Measurements from ENCODE around the gene PPARD. TPM values are rescaled to one million over a fixed set of nuclear protein-coding genes. Genes with fewer than 3 reads are reported as not detected.

PPARD gene
- total and polyA plus RNA-seq, 2 donors (not counting 1 experiment from before 2014, with no cell fraction given) = 14.8 to 16.3 TPM

DNA sequence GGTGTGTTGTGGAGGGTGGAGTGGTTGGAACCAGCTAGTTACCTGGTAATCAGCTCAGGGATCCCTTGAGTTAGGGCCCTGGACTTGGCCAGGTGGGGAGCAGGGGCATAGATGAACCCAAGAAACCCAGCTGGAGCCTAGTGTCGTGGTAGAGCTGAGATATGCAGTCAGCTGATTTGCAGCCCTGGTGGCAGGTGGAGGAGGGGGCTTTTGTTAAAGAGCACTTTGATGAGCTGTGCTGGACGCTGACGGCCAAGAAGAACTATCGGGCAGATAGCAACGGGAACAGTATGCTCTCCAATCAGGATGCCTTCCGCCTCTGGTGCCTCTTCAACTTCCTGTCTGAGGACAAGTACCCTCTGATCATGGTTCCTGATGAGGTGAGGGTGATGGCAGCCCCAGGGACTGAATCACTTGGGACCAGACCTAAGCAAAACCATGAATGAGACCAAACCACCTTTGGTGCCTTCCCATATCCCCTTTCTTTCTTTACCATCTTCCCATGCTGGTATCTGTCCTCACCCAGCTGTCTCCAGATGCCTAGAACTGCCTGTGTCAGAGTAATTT, 32.0 kb upstream of the PPARD start:
- H3K27me3 ChIP-seq (ENCODE audit: control insufficient read depth, insufficient read depth, low read length) = peaks cover 2% of the 10 kb centered on the region
- H3K36me3 ChIP-seq (ENCODE audit: control insufficient read depth, insufficient read depth, low read length) = no peaks in the 10 kb centered on the region
- no peaks in the 10 kb centered on the region for H3K79me2 ChIP-seq (ENCODE audit: control insufficient read depth, insufficient read depth, low read length)
- H3K4me1 ChIP-seq (ENCODE audit: control insufficient read depth, extremely low read depth, insufficient read depth, low read length) = no peaks in the 10 kb centered on the region
- no peak overlapping the region for H3K4me2 ChIP-seq (ENCODE audit: extremely low read depth, insufficient read depth, low read length)
- H3K9ac ChIP-seq (ENCODE audit: insufficient read depth, low read length) = no peak overlapping the region
- no peak overlapping the region for H3K27ac ChIP-seq (ENCODE audit: insufficient read depth, low read length)
- no peaks in the 10 kb centered on the region for H4K20me1 ChIP-seq (ENCODE audit: control insufficient read depth, extremely low read depth, insufficient read depth, low read length)
- no peak overlapping the region for H2AFZ ChIP-seq (ENCODE audit: low read length)
- H3K9me3 ChIP-seq (ENCODE audit: control insufficient read depth, insufficient read depth, low read depth, low read length) = no peaks in the 10 kb centered on the region
- no peak for DNase-seq (ENCODE audit: low read depth in 2 of 2)
- no peak overlapping the region for H3K4me3 ChIP-seq (replicated peaks in 1 of 4; ENCODE audit: control extremely low read depth in 1 of 4, insufficient read depth in 1 of 4, low read depth in 3 of 4, low read length in 4 of 4)
- TF ChIP-seq, protein P1, sequence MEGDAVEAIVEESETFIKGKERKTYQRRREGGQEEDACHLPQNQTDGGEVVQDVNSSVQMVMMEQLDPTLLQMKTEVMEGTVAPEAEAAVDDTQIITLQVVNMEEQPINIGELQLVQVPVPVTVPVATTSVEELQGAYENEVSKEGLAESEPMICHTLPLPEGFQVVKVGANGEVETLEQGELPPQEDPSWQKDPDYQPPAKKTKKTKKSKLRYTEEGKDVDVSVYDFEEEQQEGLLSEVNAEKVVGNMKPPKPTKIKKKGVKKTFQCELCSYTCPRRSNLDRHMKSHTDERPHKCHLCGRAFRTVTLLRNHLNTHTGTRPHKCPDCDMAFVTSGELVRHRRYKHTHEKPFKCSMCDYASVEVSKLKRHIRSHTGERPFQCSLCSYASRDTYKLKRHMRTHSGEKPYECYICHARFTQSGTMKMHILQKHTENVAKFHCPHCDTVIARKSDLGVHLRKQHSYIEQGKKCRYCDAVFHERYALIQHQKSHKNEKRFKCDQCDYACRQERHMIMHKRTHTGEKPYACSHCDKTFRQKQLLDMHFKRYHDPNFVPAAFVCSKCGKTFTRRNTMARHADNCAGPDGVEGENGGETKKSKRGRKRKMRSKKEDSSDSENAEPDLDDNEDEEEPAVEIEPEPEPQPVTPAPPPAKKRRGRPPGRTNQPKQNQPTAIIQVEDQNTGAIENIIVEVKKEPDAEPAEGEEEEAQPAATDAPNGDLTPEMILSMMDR (conservative IDR thresholded peaks at IDR 0.05 in 1 of 2, IDR thresholded peaks at IDR 0.05 in 1 of 2; ENCODE audit: low read depth in 1 of 2, low read length in 2 of 2) = no peak
- no peak for TF ChIP-seq EZH2 (IDR thresholded peaks at IDR 0.05; ENCODE audit: low read length, missing control alignments)

DNA sequence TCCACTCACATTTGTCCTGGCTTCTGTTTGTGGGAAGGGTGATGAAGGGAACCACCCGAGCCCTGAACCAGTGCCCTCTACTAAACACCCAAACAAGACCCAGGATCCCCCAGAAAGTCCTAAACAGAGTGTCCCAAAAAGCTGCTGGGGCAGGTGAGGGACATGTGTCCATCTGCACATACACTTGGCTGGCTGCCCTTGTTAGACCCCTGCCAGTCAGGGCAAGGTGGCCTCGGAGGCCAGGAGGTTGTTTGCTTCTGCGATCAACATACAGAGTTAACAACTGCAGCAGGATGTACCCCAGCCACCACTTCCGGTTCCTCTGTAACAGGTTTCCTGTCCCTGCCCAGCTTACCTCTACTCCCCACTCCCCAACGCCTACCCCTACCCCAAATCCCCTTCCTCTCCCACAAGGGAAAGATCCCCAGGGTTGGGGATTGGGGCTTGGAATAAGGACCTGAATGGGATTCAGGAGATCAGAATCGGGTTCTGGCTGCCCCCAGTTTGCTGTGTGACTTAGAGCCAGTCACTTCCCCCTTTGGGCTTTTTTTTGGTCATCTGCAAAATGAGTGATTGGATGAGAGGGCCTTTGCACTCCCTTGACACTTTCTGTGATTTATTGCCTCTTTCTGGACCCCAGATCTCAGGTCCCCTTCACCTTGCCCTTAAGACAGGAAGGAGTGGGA, 30.8 kb upstream of the PPARD start:
- no peak for TF ChIP-seq EZH2 (IDR thresholded peaks at IDR 0.05; ENCODE audit: low read length, missing control alignments)
- TF ChIP-seq, protein P1 (conservative IDR thresholded peaks at IDR 0.05 in 1 of 2, IDR thresholded peaks at IDR 0.05 in 1 of 2; ENCODE audit: low read depth in 1 of 2, low read length in 2 of 2) = no peak
- Histone ChIP-seq H3K79me2 (ENCODE audit: control insufficient read depth, insufficient read depth, low read length) (no peaks in the 10 kb centered on the region), H3K27ac (ENCODE audit: insufficient read depth, low read length) (no peak overlapping the region), H4K20me1 (ENCODE audit: control insufficient read depth, extremely low read depth, insufficient read depth, low read length) (no peaks in the 10 kb centered on the region), H3K4me1 (ENCODE audit: control insufficient read depth, extremely low read depth, insufficient read depth, low read length) (no peaks in the 10 kb centered on the region), H2AFZ (ENCODE audit: low read length) (no peak overlapping the region), H3K9me3 (ENCODE audit: control insufficient read depth, insufficient read depth, low read depth, low read length) (no peaks in the 10 kb centered on the region), H3K4me2 (ENCODE audit: extremely low read depth, insufficient read depth, low read length) (no peak overlapping the region), H3K36me3 (ENCODE audit: control insufficient read depth, insufficient read depth, low read length) (no peaks in the 10 kb centered on the region), H3K9ac (ENCODE audit: insufficient read depth, low read length) (no peak overlapping the region), H3K4me3 (replicated peaks in 1 of 4; ENCODE audit: control extremely low read depth in 1 of 4, insufficient read depth in 1 of 4, low read depth in 3 of 4, low read length in 4 of 4) (no peak overlapping the region), H3K27me3 (ENCODE audit: control insufficient read depth, insufficient read depth, low read length) (peaks cover 3% of the 10 kb centered on the region)
- DNase-seq (ENCODE audit: low read depth in 2 of 2) = no peak

DNA sequence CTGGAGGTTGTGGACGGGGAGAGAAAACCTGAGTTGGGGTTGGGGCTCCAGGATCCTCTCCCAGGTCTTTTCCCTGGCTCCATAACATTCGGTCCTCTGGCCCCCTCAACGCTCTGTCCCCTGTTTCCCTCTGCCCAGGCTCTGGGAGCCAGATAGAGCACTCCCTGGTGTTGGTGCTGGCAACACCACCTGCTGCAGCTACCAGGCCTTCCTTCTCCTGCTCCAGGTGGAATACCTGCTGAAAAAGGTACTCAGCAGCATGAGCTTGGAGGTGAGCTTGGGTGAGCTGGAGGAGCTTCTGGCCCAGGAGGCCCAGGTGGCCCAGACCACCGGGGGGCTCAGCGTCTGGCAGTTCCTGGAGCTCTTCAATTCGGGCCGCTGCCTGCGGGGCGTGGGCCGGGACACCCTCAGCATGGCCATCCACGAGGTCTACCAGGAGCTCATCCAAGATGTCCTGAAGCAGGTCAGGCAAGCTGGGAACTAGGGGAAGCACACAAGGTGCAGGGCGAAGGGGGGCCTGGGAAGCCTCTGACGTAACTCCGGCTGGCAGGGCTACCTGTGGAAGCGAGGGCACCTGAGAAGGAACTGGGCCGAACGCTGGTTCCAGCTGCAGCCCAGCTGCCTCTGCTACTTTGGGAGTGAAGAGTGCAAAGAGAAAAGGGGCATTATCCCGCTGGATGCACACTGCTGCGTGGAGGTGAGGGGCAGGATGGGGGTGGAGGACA, 30.1 kb upstream of the PPARD start:
- TF ChIP-seq, protein P1 (conservative IDR thresholded peaks at IDR 0.05 in 1 of 2, IDR thresholded peaks at IDR 0.05 in 1 of 2; ENCODE audit: low read depth in 1 of 2, low read length in 2 of 2) = no peak
- TF ChIP-seq EZH2 (IDR thresholded peaks at IDR 0.05; ENCODE audit: low read length, missing control alignments) = no peak
- no peak for DNase-seq (ENCODE audit: low read depth in 2 of 2)
- no peaks in the 10 kb centered on the region for H3K79me2 ChIP-seq (ENCODE audit: control insufficient read depth, insufficient read depth, low read length)
- peaks cover 8% of the 10 kb centered on the region for H3K27me3 ChIP-seq (ENCODE audit: control insufficient read depth, insufficient read depth, low read length)
- H3K4me2 ChIP-seq (ENCODE audit: extremely low read depth, insufficient read depth, low read length) = no peak overlapping the region
- H3K36me3 ChIP-seq (ENCODE audit: control insufficient read depth, insufficient read depth, low read length) = no peaks in the 10 kb centered on the region
- no peak overlapping the region for H3K4me3 ChIP-seq (replicated peaks in 1 of 4; ENCODE audit: control extremely low read depth in 1 of 4, insufficient read depth in 1 of 4, low read depth in 3 of 4, low read length in 4 of 4)
- H3K9me3 ChIP-seq (ENCODE audit: control insufficient read depth, insufficient read depth, low read depth, low read length) = no peaks in the 10 kb centered on the region
- no peaks in the 10 kb centered on the region for H3K4me1 ChIP-seq (ENCODE audit: control insufficient read depth, extremely low read depth, insufficient read depth, low read length)
- H3K9ac ChIP-seq (ENCODE audit: insufficient read depth, low read length) = no peak overlapping the region
- no peak overlapping the region for H2AFZ ChIP-seq (ENCODE audit: low read length)
- no peak overlapping the region for H3K27ac ChIP-seq (ENCODE audit: insufficient read depth, low read length)
- H4K20me1 ChIP-seq (ENCODE audit: control insufficient read depth, extremely low read depth, insufficient read depth, low read length) = no peaks in the 10 kb centered on the region
